ENCODE measurements around the gene CYP2B6.

- TF ChIP-seq CTCF (IDR thresholded peaks at IDR 0.05; ENCODE audit: poor library complexity, severe bottlenecking) (no peak), POLR2AphosphoS5 (IDR thresholded peaks at IDR 0.05) (no peak), MXI1 (conservative IDR thresholded peaks at IDR 0.05; ENCODE audit: poor library complexity, severe bottlenecking) (no peak), EZH2 (IDR thresholded peaks at IDR 0.05; ENCODE audit: borderline replicate concordance, insufficient read depth, low read length, poor library complexity, severe bottlenecking) (no peak), EP300 (conservative IDR thresholded peaks at IDR 0.05; ENCODE audit: poor library complexity, severe bottlenecking) (no peak)
Observed at GRCh38 chr19:41009700-41010235, 18.7 kb downstream of the CYP2B6 start.
